ENCODE measurements around the gene MIEF2. TPM values are rescaled to one million over a fixed set of nuclear protein-coding genes. Genes with fewer than 3 reads are reported as not detected.
A peak's percentile ranks its signal among the peaks of the same experiment; 100 is the strongest.

The MIEF2 gene
- total RNA-seq, 1 experiment from 2014 or later = 29.6 TPM

DNA sequence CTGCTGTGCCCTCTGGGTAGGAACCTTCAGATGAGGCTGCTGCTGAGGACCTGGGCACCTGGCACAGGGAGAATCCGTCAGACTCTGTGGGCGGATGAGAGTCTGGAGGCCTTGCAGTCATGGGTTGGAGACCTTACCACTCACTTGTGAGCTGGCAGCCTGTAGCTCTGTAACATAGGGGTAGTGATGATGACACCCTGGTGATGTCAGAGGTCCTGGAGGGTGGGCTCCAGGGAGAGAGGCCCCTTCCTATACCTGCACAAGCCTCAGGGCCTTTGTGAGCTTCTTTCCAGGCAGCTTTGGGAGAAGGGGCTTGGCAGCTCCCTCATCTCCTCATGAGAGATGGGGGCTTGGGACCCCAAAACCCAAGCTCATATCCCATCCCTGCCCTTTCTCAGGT lies 1.6 kb downstream of the MIEF2 start:
- Histone ChIP-seq H3K4me1 (replicated peaks; ENCODE audit: insufficient read depth) (peaks cover 28% of the 10 kb centered on the region), H3K79me2 (ENCODE audit: low read depth) (peaks cover 35% of the 10 kb centered on the region), H3K4me3 (peak overlapping the region; percentile 84), H3K27me3 (ENCODE audit: insufficient read depth, low read depth) (no peaks in the 10 kb centered on the region), H3K9me2 (ENCODE audit: insufficient read depth) (no peaks in the 10 kb centered on the region), H3K36me3 (ENCODE audit: low read depth) (no peaks in the 10 kb centered on the region), H3K9me3 (ENCODE audit: insufficient read depth, low read depth) (no peaks in the 10 kb centered on the region), H3K4me2 (peak overlapping the region; percentile 98), H3F3A (ENCODE audit: insufficient read depth, low read depth) (peaks cover 43% of the 10 kb centered on the region), H4K20me1 (ENCODE audit: insufficient read depth) (peaks cover 15% of the 10 kb centered on the region), H3K27ac (peak overlapping the region; percentile 96), H2AFZ (no peak overlapping the region)
- POLR2A ChIA-PET (ENCODE audit: unreplicated experiment) = interaction anchor here (0.7 kb wide), 1 partner anchor 14 kb away, joined by 3 read pairs; no protein-coding TSS in a partner anchor
- DNase-seq = no peak
- TF ChIP-seq EZH2 (IDR thresholded peaks at IDR 0.05; ENCODE audit: low read depth) = no peak
- TF ChIP-seq, protein P1, sequence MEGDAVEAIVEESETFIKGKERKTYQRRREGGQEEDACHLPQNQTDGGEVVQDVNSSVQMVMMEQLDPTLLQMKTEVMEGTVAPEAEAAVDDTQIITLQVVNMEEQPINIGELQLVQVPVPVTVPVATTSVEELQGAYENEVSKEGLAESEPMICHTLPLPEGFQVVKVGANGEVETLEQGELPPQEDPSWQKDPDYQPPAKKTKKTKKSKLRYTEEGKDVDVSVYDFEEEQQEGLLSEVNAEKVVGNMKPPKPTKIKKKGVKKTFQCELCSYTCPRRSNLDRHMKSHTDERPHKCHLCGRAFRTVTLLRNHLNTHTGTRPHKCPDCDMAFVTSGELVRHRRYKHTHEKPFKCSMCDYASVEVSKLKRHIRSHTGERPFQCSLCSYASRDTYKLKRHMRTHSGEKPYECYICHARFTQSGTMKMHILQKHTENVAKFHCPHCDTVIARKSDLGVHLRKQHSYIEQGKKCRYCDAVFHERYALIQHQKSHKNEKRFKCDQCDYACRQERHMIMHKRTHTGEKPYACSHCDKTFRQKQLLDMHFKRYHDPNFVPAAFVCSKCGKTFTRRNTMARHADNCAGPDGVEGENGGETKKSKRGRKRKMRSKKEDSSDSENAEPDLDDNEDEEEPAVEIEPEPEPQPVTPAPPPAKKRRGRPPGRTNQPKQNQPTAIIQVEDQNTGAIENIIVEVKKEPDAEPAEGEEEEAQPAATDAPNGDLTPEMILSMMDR (conservative IDR thresholded peaks at IDR 0.05) = no peak
- intact Hi-C loops (cut with micrococcal nuclease; ENCODE audit: unreplicated experiment) = no loop called here
- no TSS peak for BruUV-seq (replicated peaks)
- CTCF ChIA-PET = no interaction called here

DNA sequence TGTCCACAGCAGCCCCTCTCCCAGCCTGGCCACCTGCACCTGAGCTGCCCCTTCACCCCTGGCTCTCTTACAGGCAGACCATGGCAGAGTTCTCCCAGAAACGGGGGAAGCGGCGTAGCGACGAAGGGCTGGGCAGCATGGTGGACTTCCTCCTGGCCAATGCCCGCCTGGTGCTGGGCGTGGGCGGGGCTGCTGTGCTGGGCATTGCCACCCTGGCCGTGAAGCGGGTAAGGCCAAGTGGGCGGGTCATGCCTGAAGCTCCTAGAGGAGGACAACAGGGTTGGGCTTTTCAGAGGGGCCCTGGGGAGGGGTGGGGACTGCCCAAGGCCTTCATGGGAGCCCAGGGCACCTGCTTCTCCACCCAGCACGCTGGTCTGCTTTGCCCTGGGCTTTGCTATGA lies 2.2 kb downstream of the MIEF2 start:
- Histone ChIP-seq H3K9me3 (ENCODE audit: insufficient read depth, low read depth) (no peaks in the 10 kb centered on the region), H3K79me2 (ENCODE audit: low read depth) (peaks cover 30% of the 10 kb centered on the region), H3F3A (ENCODE audit: insufficient read depth, low read depth) (peaks cover 45% of the 10 kb centered on the region), H3K27ac (no peak overlapping the region), H3K9me2 (ENCODE audit: insufficient read depth) (no peaks in the 10 kb centered on the region), H3K4me2 (peak overlapping the region; percentile 98), H2AFZ (no peak overlapping the region), H3K4me1 (replicated peaks; ENCODE audit: insufficient read depth) (peaks cover 32% of the 10 kb centered on the region), H3K4me3 (no peak overlapping the region), H3K36me3 (ENCODE audit: low read depth) (no peaks in the 10 kb centered on the region), H4K20me1 (ENCODE audit: insufficient read depth) (peaks cover 15% of the 10 kb centered on the region), H3K27me3 (ENCODE audit: insufficient read depth, low read depth) (no peaks in the 10 kb centered on the region)
- ChIA-PET CTCF (no interaction called here), POLR2A (ENCODE audit: unreplicated experiment) (interaction anchor here (0.7 kb wide), 1 partner anchor 15 kb away, joined by 3 read pairs; no protein-coding TSS in a partner anchor)
- no TSS peak for BruUV-seq (replicated peaks)
- TF ChIP-seq, protein P1 (conservative IDR thresholded peaks at IDR 0.05) = no peak
- no peak for TF ChIP-seq EZH2 (IDR thresholded peaks at IDR 0.05; ENCODE audit: low read depth)
- intact Hi-C loops (cut with micrococcal nuclease; ENCODE audit: unreplicated experiment) = no loop called here
- no peak for DNase-seq

DNA sequence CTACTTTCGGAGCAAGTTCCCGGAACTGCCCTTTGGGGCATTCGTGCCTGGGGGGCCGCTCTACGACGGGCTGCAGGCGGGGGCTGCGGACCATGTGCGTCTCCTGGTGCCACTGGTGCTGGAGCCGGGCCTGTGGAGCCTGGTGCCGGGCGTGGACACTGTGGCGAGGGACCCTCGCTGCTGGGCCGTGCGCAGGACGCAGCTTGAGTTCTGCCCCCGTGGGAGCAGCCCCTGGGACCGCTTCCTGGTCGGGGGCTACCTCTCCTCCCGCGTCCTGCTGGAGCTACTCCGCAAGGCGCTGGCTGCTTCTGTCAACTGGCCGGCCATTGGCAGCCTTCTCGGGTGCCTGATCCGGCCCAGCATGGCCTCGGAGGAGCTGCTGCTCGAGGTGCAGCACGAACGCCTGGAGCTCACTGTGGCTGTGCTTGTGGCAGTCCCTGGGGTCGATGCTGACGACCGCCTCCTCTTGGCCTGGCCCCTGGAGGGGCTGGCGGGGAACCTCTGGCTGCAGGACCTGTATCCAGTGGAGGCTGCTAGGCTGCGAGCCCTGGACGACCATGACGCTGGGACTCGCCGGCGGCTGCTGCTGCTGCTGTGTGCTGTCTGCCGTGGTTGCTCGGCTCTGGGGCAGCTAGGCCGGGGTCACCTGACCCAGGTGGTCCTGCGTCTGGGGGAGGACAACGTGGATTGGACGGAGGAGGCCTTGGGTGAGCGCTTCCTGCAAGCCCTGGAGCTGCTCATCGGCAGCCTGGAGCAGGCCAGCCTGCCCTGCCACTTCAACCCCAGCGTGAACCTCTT lies 3.6 kb downstream of the MIEF2 start:
- BruUV-seq (replicated peaks) = no TSS peak
- TF ChIP-seq, protein P1 (conservative IDR thresholded peaks at IDR 0.05) = no peak
- no peak for TF ChIP-seq EZH2 (IDR thresholded peaks at IDR 0.05; ENCODE audit: low read depth)
- H3K36me3 ChIP-seq (ENCODE audit: low read depth) = no peaks in the 10 kb centered on the region
- POLR2A ChIA-PET (ENCODE audit: unreplicated experiment) = no interaction called here
- peaks cover 15% of the 10 kb centered on the region for H4K20me1 ChIP-seq (ENCODE audit: insufficient read depth)
- intact Hi-C loops (cut with micrococcal nuclease; ENCODE audit: unreplicated experiment) = no loop called here
- H3K4me1 ChIP-seq (replicated peaks; ENCODE audit: insufficient read depth) = peaks cover 39% of the 10 kb centered on the region
- H3F3A ChIP-seq (ENCODE audit: insufficient read depth, low read depth) = peaks cover 44% of the 10 kb centered on the region
- no peaks in the 10 kb centered on the region for H3K9me3 ChIP-seq (ENCODE audit: insufficient read depth, low read depth)
- H3K27me3 ChIP-seq (ENCODE audit: insufficient read depth, low read depth) = no peaks in the 10 kb centered on the region
- no peak for DNase-seq
- H3K4me3 ChIP-seq = no peak overlapping the region
- H2AFZ ChIP-seq = no peak overlapping the region
- H3K27ac ChIP-seq = no peak overlapping the region
- CTCF ChIA-PET = no interaction called here
- no peaks in the 10 kb centered on the region for H3K9me2 ChIP-seq (ENCODE audit: insufficient read depth)
- no peak overlapping the region for H3K4me2 ChIP-seq
- peaks cover 24% of the 10 kb centered on the region for H3K79me2 ChIP-seq (ENCODE audit: low read depth)
